CD4-positive, alpha-beta T cell treated with Interleukin-2 at 100 ng/mL for 4 hours (primary cell): ENCODE data around the gene TM9SF3.
A peak's percentile ranks its signal among the peaks of the same experiment; 100 is the strongest.

ENCODE experiments used
- DNase-seq: peaks from one replicate; pipeline ENCODE4 v3.0.0-alpha.2; 2020; ENCODE audit warnings: low spot score

Gene TM9SF3

GRCh38 chr10:96511044-96511945 is 75.5 kb downstream of the TM9SF3 start:
- peak; percentile 10 for DNase-seq

GRCh38 chr10:96509017-96509641 is 77.7 kb downstream of the TM9SF3 start:
- DNase-seq, result no peak

- no peak for DNase-seq
Measured at GRCh38 chr10:96507044-96507443, 79.8 kb downstream of the TM9SF3 start.

- no peak for DNase-seq
Measured at GRCh38 chr10:96505150-96506136, 81.4 kb downstream of the TM9SF3 start.

- no peak for DNase-seq
Measured at GRCh38 chr10:96502561-96503282, 84.1 kb downstream of the TM9SF3 start.

- no peak for DNase-seq
Measured at GRCh38 chr10:96501985-96502384, 84.8 kb downstream of the TM9SF3 start.

GRCh38 chr10:96500519-96500918 is 86.3 kb downstream of the TM9SF3 start:
- no peak for DNase-seq

GRCh38 chr10:96500050-96500449 is 86.8 kb downstream of the TM9SF3 start:
- DNase-seq, result no peak

- no peak for DNase-seq
Measured at GRCh38 chr10:96497391-96497790, 89.4 kb downstream of the TM9SF3 start.

GRCh38 chr10:96496281-96496925 is 90.4 kb downstream of the TM9SF3 start:
- no peak for DNase-seq

- DNase-seq, result no peak
Measured at GRCh38 chr10:96495544-96495943, 91.3 kb downstream of the TM9SF3 start.

GRCh38 chr10:96494694-96495093 is 92.1 kb downstream of the TM9SF3 start:
- DNase-seq, result no peak

- no peak for DNase-seq
Measured at GRCh38 chr10:96493871-96494525, 92.8 kb downstream of the TM9SF3 start.

- DNase-seq, result no peak
Measured at GRCh38 chr10:96493254-96493653, 93.6 kb downstream of the TM9SF3 start.

- DNase-seq, result no peak
Measured at GRCh38 chr10:96491303-96491702, 95.5 kb downstream of the TM9SF3 start.

- DNase-seq, result no peak
Measured at GRCh38 chr10:96488161-96488935, 98.5 kb downstream of the TM9SF3 start.

- DNase-seq, result no peak
Measured at GRCh38 chr10:96482815-96483588, 103.8 kb downstream of the TM9SF3 start.

GRCh38 chr10:96478355-96478754 is 108.5 kb downstream of the TM9SF3 start:
- DNase-seq, result no peak

GRCh38 chr10:96473866-96474265 is 112.9 kb downstream of the TM9SF3 start:
- no peak for DNase-seq
